GM12865 (cell line): ENCODE measurements around the gene ACTL6A.
"Not testable (repeated sequence)": the region's sequence is repeated elsewhere in the genome, so short reads cannot be mapped to it uniquely, and the experiment has no call there.

Source experiments
- DNase-seq: peaks from one replicate; pipeline ENCODE4 v3.0.0; 2010; ENCODE audit warnings: low read depth
- H3K4me3 ChIP-seq: 2 replicates; pipeline ENCODE4 v1.5.1; 2011; ENCODE audit warnings: mild to moderate bottlenecking, low read depth, low read length, control low read depth
- TF ChIP-seq, protein P1 (sequence below): IDR thresholded peaks from 2 replicates; pipeline ENCODE4 v1.5.1; 2011; ENCODE audit warnings: low read length, control low read depth, low read depth, inconsistent platforms; ENCODE audit not compliant: insufficient read depth; ENCODE audit errors: missing control alignments

Gene ACTL6A

DNA sequence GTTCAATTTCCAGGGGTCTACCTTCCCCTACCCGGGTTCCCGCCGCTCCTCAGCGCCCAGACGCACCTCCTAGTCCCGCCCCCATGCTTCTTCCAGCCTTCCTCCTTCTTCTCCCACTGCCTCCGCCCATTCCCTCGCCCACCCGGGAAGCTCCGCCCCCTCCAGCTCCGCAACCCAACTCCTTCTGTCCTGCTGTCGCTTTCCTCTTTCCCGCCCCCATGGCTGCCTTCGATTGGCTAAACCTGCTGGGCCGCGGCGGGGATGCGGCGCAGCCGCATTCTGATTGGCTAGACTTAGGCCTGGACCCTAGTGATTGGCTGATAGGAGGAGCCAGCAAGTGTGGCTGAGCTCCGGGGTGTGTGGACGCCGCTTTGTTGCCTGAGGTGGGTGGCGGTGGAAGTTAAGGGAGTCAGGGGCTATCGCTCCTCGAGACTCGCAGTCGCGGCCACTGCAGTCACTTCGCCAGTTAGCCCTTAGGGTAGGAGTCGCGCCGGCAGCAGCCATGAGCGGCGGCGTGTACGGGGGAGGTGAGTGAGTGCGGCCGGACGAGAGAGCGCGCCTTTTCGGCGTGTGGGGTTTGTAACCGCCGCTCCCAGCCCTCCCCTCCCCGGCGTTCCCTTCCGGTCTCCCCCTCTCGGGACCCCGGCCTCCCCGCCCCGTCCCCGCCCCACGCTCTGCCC lies at the start of gene ACTL6A:
Gene ACTL6A (plus strand): TSS at position 336 of the 680 bp plus-strand sequence. CDS start 167 bp downstream, at position 503.
- TF ChIP-seq, protein P1, sequence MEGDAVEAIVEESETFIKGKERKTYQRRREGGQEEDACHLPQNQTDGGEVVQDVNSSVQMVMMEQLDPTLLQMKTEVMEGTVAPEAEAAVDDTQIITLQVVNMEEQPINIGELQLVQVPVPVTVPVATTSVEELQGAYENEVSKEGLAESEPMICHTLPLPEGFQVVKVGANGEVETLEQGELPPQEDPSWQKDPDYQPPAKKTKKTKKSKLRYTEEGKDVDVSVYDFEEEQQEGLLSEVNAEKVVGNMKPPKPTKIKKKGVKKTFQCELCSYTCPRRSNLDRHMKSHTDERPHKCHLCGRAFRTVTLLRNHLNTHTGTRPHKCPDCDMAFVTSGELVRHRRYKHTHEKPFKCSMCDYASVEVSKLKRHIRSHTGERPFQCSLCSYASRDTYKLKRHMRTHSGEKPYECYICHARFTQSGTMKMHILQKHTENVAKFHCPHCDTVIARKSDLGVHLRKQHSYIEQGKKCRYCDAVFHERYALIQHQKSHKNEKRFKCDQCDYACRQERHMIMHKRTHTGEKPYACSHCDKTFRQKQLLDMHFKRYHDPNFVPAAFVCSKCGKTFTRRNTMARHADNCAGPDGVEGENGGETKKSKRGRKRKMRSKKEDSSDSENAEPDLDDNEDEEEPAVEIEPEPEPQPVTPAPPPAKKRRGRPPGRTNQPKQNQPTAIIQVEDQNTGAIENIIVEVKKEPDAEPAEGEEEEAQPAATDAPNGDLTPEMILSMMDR = no peak
- DNase-seq = peak; percentile 100
- peak within 1 kb of the TSS; percentile 81 for H3K4me3 ChIP-seq

DNA sequence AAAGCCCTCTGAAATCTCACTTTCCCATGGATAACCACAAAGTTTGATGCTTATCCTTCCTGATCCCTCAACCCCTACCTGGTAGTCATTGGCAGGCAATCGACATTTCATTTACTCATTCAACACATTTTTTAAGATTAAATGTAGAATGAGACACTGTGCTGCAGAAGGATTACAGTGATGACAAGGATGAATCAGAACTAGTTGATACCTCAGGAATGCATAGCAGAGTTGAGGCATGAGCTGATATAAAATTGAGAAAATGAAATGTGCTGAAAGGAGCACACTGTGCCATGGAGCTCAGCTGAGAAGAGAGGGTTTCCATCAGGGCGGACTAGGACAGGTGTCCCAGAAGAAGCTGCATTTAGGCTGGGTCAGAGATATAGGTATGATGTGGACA lies 48.9 kb upstream of the ACTL6A start:
- H3K4me3 ChIP-seq = no peak overlapping the region
- no peak for DNase-seq
- TF ChIP-seq, protein P1 = no peak

DNA sequence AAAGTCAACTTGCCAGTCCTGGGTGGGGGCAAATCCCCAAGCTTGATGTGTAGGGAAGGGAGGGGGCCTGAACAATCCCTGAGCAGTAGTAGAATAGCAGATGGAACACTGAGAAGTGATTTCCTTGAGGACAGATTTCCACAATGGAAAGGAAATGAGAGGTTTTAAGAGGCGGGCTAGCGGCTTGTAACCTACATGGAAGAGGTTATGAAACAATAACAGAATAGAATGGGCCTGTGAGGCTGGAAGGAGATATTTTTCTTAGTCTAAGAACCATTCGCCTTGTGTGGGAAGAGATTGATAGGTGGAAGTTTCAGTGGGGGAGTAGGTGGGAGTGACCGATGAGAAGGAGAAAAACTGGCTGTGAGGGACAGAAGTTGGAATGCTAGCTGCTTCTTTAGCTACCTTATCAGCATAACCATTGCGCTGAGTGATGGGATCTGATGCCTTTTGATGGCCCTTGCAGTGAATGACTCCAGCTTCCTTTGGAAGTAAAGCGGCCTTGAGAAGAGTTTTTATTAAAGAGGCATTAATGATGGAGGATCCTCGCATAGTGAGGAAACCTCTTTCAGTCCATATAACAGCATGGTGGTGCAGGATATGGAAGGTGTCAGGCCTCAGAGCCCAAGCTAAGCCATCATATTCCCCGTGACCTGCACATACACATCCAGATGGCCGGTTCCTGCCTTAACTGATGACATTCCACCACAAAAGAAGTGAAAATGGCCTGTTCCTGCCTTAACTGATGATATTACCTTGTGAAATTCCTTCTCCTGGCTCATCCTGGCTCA lies 46.1 kb upstream of the ACTL6A start:
- H3K4me3 ChIP-seq, DNase-seq: not testable (repeated sequence)

DNA sequence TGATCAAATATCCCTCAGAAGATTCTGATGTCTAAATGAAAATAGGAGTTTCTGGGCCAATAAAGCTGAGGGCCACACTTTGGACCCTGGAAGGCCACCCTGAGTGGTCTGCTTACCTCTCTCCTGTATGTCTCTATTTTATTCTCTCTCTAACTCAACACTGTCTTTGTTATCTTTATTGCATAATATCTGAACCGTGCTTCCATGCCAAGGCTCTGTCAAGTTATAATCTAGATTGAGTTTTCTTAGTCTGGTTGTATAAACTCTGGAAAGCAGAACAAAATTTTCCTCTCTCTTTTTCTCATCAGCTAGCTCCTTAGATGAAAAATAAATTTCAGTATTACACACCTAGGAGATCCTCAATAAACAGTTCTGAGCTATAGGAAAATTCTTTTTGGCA lies 36.2 kb upstream of the ACTL6A start:
- no peak overlapping the region for H3K4me3 ChIP-seq
- DNase-seq = no peak
- TF ChIP-seq, protein P1 = no peak

DNA sequence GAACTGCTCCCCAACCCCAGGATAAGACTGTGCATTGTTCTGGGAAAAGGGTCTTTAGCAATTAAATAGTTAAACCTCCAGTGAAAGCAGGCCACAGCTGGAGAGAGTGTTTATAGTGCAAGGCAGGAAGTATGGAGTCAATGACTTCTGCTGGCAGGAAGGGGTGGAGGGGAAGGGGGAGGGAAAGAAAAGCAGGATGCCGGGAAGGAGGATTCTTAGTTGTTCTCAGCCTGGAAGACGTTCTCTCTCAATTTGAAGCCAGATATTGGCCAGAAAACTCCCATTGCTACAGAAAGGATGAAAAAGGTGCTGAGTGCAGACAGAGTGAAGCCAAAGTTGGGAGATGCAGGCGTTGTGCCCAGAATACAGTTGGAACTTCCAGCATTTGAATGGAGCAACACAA lies 35.7 kb upstream of the ACTL6A start:
- no peak overlapping the region for H3K4me3 ChIP-seq
- DNase-seq = no peak
- TF ChIP-seq, protein P1 = no peak

DNA sequence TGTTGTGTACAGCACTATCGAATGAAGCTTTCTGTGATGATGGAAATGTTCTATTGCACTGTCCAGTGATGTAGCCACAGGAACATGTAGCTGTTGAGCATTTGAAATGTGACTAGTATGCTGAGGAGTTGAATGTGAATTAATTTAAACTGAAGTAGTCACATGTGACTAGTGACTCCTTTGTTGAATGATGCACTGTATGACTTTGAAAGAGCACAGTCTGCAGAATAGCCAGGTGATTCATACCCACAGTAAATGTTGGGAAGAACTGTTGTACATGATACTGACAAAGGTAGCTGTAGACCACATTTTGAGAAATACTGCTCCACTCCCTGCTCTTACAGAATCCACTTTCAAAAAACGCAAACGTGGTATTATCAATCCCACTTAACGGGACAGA lies 34.0 kb upstream of the ACTL6A start:
- no peak for DNase-seq
- TF ChIP-seq, protein P1 = no peak
- H3K4me3 ChIP-seq = no peak overlapping the region

DNA sequence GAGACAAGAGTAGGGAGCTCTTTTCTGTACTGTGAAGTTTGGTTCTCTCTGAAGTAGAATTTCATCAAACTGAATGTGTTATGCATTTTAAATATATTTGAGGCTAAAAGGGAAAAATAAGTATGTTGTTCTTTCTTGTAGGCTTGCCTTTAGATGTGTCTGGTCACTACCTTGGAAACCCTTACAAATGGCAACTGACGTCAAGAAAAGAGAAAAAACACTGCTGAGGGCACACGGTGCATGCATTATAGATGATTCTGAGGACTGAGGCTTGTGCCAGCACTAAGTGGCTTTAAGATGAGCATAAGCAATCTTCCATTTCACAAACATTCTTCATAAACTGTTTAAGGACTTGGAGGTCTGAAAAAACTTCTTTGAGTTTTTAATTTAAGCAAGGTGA lies 31.1 kb upstream of the ACTL6A start:
- DNase-seq = no peak
- TF ChIP-seq, protein P1 = no peak

More for the DNA sequence above, 31.1 kb upstream of the ACTL6A start:
- no peak overlapping the region for H3K4me3 ChIP-seq
